ENCODE measurements around the gene FAR1.

The FAR1 gene

DNA sequence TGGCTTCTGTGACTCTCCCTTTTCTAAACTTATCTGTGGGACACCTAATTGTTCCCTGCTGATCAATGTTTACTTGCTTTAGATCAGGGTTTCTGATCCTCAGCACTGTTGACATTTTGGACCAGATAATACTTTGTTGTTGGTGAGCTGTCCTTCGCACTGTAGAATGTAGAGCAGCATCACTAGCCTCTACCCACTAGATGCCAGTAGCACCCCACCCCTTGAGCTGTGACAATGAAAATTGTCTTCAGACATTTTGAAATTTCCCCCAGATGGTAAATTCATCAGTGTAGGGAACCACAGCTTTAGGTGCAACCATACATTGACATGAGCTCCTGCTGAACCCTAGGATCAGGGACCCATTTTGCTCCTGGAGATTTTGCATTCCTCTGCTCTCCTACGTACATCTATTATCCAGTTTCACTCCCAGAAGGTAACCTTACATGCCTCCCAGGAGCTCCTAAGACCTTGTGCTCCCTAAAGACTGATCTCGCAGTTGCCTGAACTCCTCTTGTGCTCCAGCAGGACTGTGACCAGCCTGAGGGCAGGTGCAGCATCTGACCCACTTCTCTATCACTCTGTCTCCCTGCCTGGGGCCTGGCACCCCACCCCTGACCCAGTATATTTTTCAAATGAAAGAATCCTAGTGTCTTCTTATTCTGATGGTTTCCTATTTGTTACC, 107.8 kb downstream of the FAR1 start:
- H3K4me3 Mint-ChIP-seq = no peak overlapping the region
- DNase-seq (peak in 1 of 2 donors; percentile 30), ATAC-seq (peak; percentile 85)
- no peaks in the 10 kb centered on the region for H3K4me1 Mint-ChIP-seq
- H3K27ac Mint-ChIP-seq = peak overlapping the region; percentile 52 to 74
- no peaks in the 10 kb centered on the region for H3K27me3 Mint-ChIP-seq
- H3K9me3 Mint-ChIP-seq = no peaks in the 10 kb centered on the region

DNA sequence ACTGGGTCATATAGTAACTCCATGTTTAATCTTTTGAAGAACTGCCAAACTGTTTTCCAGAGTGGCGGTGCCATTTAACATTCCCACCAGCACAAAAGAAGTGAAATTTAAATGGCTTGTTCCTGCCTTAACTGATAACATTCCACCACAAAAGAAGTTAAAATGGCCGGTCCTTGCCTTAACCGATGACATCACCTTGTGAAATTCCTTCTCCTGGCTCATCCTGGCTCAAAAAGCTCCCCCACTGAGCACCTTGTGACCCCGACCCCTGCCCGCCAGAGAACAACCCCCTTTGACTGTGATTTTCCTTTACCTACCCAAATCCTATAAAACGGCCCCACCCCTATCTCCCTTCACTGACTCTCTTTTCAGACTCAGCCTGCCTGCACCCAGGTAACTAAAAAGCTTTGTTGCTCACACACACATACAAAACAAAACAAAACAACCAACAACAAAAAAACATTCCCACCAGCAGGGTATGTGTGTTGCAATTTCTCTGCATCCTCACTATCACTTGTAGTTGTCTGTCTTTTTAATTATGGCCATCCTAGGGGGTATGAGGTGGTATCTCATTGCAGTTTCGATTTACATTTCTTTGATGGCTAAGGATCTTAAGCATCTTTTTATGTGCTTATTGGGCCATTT, 109.0 kb downstream of the FAR1 start:
- no peaks in the 10 kb centered on the region for H3K4me1 Mint-ChIP-seq
- no peak for ATAC-seq
- DNase-seq = no peak
- no peak overlapping the region for H3K4me3 Mint-ChIP-seq
- no peaks in the 10 kb centered on the region for H3K9me3 Mint-ChIP-seq
- H3K27me3 Mint-ChIP-seq = no peaks in the 10 kb centered on the region
- no peak overlapping the region for H3K27ac Mint-ChIP-seq

DNA sequence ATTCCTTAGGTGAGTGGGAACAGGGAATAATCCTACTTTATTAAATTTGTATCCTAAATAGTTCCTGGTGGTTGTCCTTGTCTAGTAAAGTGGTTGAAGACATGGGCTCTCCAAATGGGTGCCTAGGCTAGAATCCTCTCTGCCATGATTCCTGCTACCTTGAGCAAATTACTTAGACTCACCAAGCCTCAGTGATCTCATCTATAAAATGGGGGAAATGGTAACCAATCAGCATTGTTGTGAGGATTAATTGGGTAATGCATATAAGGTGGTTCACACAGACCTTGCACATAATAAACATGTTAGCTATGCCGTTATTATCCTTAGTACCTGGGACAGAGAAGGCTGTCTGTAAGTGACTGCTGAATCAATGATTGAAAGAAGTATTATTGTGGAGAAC, 109.9 kb downstream of the FAR1 start:
- Mint-ChIP-seq H3K9me3 (no peaks in the 10 kb centered on the region), H3K4me3 (no peak overlapping the region), H3K27me3 (no peaks in the 10 kb centered on the region), H3K4me1 (no peaks in the 10 kb centered on the region), H3K27ac (no peak overlapping the region)
- ATAC-seq = no peak
- no peak for DNase-seq

DNA sequence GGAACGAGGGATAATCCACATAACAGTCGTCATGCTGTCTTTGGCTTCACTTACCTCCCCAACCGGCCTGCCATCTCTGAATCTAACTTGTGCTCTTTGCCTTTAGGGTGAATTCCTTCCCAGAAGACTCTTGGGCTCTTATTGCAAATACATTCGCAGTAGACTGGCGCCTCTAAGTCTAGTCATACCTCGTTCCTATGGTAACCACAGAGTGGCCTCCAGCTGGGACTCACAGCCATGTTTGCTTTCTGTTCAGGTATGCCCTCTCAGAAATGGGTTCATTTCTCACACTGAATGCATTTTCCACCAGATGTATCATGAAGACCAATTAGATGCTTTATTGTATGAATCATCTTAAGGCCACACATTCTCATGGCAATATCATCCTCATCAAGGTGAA, 112.7 kb downstream of the FAR1 start:
- Mint-ChIP-seq H3K4me3 (no peak overlapping the region), H3K27ac (no peak overlapping the region), H3K9me3 (no peaks in the 10 kb centered on the region), H3K27me3 (no peaks in the 10 kb centered on the region), H3K4me1 (no peaks in the 10 kb centered on the region)
- ATAC-seq = no peak
- DNase-seq = no peak
